OCI-LY3 (cell line): Measurements from ENCODE around the gene BRD2.

Experiments
- EZH2phosphoT487 ChIP-seq: fragments of 200-600 bp; shearing (Covaris generic); IDR thresholded peaks from 2 replicates; pipeline ENCODE4 v1.6.1; 2018; ENCODE audit warnings: antibody characterized with exemption, mixed run types, low read depth
- TF ChIP-seq, protein P1 (sequence below): fragments of 200-600, 300-600 bp; sonication (generic); IDR thresholded peaks from 2 replicates; pipeline ENCODE4 v1.5.1; 2014; ENCODE audit warnings: antibody characterized with exemption, low read length, low read depth

DNA sequence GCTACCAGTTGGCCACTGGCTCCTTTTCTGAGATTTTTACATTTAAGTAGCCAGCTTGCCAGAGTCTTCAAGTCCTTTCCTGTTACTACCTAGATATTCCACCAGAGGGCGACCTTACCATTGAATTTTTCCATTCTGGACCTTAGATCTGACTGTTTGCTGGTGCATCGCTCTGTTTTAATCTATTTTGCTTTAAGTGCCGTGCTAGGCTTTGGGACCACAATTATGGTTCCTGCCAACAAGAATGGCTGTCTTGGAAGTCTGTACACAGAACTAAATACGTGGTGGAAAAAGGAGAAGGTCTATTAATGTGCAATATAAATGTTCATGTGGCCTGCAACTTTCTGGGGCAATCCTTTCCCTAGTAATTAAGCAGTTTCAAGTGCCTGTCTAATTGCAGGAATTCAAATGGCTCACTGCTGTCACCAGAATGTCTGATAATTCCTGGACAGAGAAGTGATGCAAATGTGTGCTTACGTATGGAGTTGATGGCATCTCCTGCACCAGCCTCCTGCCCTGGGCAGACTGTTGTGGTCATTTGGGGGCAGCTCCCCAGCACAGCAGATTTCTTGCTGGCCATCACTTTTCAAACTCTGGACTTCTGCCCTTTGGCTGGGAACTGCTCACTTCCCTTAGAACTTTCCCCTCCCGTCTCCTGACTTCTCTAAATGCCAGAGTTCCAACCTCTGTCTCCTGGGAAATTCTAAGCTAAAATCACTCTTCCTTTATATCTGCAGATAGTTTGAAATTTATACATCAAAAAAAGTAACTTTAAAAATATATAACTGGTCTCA, 46.6 kb downstream of the BRD2 start:
- TF ChIP-seq, protein P1, sequence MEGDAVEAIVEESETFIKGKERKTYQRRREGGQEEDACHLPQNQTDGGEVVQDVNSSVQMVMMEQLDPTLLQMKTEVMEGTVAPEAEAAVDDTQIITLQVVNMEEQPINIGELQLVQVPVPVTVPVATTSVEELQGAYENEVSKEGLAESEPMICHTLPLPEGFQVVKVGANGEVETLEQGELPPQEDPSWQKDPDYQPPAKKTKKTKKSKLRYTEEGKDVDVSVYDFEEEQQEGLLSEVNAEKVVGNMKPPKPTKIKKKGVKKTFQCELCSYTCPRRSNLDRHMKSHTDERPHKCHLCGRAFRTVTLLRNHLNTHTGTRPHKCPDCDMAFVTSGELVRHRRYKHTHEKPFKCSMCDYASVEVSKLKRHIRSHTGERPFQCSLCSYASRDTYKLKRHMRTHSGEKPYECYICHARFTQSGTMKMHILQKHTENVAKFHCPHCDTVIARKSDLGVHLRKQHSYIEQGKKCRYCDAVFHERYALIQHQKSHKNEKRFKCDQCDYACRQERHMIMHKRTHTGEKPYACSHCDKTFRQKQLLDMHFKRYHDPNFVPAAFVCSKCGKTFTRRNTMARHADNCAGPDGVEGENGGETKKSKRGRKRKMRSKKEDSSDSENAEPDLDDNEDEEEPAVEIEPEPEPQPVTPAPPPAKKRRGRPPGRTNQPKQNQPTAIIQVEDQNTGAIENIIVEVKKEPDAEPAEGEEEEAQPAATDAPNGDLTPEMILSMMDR: peak; percentile 69
- no peak for TF ChIP-seq EZH2phosphoT487
